ENCODE data around the gene TECPR2.

TECPR2 gene

DNA sequence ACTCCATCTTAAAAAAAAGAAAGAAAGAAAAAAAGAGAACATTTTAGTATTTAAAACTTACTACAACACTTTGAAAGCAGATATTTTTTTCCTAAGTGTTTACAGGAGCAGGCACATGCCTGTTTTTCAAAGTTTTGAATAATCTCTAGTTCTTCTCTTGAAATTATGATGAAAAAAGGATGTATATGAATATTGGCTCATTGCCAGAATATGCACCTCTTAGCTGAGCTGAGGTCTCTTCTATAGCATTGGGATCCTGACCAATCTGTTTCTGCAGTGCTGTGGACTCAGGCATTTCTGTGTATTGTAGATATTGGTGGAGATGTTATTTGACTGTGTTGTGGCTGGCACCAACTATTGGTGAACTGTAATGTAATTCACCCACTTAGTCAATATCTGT lies 15.0 kb downstream of the TECPR2 start:
- Mint-ChIP-seq H3K27ac (no peak overlapping the region), H3K4me1 (ENCODE audit: low read depth) (peaks cover 27% of the 10 kb centered on the region), H3K4me3 (no peak overlapping the region), H3K27me3 (no peaks in the 10 kb centered on the region), H3K36me3 (ENCODE audit: low read depth) (peaks cover 30% of the 10 kb centered on the region), H3K9me3 (no peaks in the 10 kb centered on the region)
- DNase-seq, result no peak

DNA sequence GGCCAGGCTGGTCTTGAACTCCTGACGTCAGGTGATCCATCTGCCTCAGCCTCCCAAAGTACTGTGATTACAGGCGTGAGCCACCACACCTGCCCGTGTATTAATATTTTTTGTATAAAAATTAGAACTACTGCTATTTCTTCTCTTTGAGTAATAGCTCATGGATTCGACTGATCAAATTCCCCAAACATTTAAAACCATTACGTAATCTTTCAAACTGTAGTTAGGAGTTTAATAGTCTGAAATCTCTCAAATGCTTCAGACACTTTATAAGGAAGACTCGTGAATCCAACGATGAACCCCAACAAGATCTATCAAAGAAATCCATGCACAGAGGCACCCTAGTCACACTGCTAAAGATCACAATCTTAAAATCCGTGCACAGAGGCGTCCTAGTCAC lies 16.1 kb downstream of the TECPR2 start:
- DNase-seq, result no peak
- Mint-ChIP-seq H3K27me3 (no peaks in the 10 kb centered on the region), H3K27ac (no peak overlapping the region), H3K4me1 (ENCODE audit: low read depth) (peaks cover 21% of the 10 kb centered on the region), H3K36me3 (ENCODE audit: low read depth) (peaks cover 30% of the 10 kb centered on the region), H3K4me3 (no peak overlapping the region), H3K9me3 (no peaks in the 10 kb centered on the region)

DNA sequence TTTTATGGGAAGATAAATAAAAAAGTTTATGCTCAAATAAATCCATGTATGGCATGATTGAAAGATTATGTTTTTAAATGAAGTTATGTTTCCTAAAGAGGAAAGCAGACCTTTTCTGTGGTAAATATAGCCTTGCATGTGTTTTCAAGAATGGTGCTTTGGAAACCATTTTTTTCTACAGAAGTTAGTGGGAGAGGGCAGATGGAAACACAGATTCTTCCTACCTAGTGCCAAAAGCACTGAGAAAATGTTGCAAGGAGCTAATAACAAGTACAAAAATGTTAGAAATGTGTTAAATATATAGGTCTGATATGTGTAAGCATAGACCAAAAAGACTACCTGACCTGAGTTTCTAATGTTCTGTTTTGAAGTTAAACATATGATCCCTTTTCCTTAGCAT lies 24.3 kb downstream of the TECPR2 start:
- no peaks in the 10 kb centered on the region for H3K9me3 Mint-ChIP-seq
- peaks cover 21% of the 10 kb centered on the region for H3K36me3 Mint-ChIP-seq (ENCODE audit: low read depth)
- H3K4me1 Mint-ChIP-seq (ENCODE audit: low read depth), result peaks cover under 1% of the 10 kb centered on the region
- H3K27ac Mint-ChIP-seq, result no peak overlapping the region
- no peak for DNase-seq
- H3K4me3 Mint-ChIP-seq, result no peak overlapping the region
- H3K27me3 Mint-ChIP-seq, result no peaks in the 10 kb centered on the region

DNA sequence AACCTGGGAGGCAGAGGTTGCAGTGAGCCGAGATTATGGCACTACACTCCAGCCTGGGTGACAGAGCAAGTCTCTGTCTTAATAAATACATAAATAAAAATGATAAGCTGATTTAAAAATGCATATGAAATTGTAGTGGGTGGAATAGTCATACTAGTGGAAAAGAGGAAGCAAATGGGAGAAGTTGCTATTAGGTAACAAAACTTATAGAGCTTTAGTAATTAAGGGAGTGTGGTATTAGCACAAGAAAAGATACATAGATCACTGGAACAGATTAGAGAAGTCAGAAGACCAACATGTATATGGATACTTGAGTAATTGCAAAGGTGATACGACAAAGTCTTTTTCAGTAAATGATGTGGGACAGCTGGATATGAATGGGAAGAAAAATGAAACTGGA lies 26.5 kb downstream of the TECPR2 start:
- no peak for DNase-seq
- Mint-ChIP-seq H3K4me1 (ENCODE audit: low read depth) (peaks cover 5% of the 10 kb centered on the region), H3K27me3 (no peaks in the 10 kb centered on the region), H3K9me3 (no peaks in the 10 kb centered on the region), H3K27ac (no peak overlapping the region), H3K36me3 (ENCODE audit: low read depth) (peaks cover 25% of the 10 kb centered on the region), H3K4me3 (no peak overlapping the region)

DNA sequence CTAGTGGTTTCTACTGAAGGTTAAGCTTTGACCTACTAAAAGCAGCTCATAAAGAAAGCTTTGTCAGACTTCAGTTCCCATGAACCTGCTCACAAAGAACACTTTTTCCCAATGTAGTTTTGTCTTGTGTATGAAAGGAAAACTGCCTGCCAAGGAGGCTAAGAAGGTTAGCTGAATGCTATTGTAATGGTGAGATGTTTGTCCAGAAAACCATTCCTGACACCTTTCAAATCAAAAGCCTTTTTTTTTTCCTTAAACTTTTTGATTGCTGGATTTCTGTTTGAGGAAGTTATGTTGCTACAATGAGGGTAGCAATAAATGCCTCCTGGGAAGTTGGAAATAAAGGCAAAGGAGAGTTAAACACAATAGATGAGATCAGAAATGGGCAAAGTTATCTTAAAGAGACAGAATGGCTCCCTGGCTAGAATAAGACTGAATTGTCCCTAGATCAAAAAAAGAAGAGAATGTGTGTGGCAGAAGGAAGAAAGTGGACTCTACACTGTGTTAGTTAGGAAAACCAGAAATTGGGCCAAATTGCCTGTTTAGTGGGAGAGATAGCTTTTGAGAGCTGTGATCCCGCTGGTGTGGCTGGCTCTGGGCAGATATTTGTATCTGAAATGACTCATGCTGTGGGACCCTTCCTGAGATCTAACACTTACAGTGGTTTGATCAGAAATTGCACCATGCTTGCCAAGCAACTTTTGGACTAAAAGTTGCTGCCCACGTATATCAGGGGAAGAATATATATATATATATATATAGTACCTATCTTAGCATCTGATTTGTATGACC lies 27.5 kb downstream of the TECPR2 start:
- H3K36me3 Mint-ChIP-seq (ENCODE audit: low read depth), result peaks cover 23% of the 10 kb centered on the region
- H3K27ac Mint-ChIP-seq, result no peak overlapping the region
- no peak overlapping the region for H3K4me3 Mint-ChIP-seq
- H3K4me1 Mint-ChIP-seq (ENCODE audit: low read depth), result peaks cover 14% of the 10 kb centered on the region
- H3K27me3 Mint-ChIP-seq, result no peaks in the 10 kb centered on the region
- DNase-seq, result no peak
- H3K9me3 Mint-ChIP-seq, result no peaks in the 10 kb centered on the region

DNA sequence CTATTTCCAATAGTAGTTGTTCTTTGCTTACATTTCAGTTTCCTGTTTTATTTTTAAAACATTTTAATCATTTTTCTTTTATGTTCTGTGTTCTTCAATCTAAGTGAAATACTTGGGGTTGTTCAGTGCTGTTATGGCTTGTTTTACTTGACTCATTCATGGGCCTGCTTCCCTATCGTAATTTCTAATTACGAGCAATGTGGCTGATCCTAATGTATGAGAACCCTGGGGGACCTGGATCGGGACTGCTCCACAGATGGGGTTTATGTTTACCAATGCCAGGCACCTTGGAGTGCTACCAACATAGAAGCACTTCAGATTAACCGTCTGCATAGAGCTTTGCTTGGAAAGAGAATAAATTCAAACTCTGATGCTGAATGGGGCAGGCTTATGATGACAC lies 29.8 kb downstream of the TECPR2 start:
- no peak overlapping the region for H3K27ac Mint-ChIP-seq
- no peaks in the 10 kb centered on the region for H3K27me3 Mint-ChIP-seq
- DNase-seq, result no peak
- peaks cover 14% of the 10 kb centered on the region for H3K4me1 Mint-ChIP-seq (ENCODE audit: low read depth)
- H3K4me3 Mint-ChIP-seq, result no peak overlapping the region
- no peaks in the 10 kb centered on the region for H3K9me3 Mint-ChIP-seq
- H3K36me3 Mint-ChIP-seq (ENCODE audit: low read depth), result peaks cover 23% of the 10 kb centered on the region

DNA sequence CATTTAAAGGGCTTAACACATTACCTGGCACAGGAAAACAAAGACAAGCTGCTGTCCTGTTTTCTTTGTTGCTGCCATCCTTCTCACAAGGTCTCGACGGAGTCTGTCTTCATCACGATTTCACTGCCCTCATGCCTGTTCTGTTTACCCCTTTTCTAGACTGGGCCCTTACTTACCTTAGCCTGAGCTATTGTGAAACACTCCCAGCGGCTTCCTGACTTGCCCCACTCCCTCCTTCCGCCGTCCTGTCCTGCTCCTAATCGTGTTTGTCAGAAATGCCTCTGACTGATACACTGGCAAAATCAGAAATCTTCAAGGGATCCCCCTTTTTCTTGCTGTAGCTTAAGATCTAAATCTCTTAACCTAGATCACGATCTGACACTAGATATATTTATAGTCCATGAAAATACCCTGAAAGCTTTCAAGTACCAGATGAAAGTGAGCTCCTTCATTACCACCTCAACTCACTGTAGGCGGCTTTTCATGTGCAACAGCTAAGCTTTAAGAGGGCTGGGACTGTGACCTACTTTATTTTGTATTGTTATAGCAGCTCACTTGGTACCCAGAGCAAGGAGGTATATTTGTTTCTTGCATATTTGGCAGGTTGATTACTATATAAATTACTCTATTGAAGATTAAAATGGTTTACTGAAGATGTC lies 32.1 kb downstream of the TECPR2 start:
- Mint-ChIP-seq H3K4me3 (peak overlapping the region; percentile 10), H3K4me1 (ENCODE audit: low read depth) (peaks cover 16% of the 10 kb centered on the region), H3K27me3 (no peaks in the 10 kb centered on the region), H3K9me3 (peaks cover 8% of the 10 kb centered on the region), H3K36me3 (ENCODE audit: low read depth) (peaks cover 36% of the 10 kb centered on the region), H3K27ac (peak overlapping the region; percentile 80)
- no peak for DNase-seq

DNA sequence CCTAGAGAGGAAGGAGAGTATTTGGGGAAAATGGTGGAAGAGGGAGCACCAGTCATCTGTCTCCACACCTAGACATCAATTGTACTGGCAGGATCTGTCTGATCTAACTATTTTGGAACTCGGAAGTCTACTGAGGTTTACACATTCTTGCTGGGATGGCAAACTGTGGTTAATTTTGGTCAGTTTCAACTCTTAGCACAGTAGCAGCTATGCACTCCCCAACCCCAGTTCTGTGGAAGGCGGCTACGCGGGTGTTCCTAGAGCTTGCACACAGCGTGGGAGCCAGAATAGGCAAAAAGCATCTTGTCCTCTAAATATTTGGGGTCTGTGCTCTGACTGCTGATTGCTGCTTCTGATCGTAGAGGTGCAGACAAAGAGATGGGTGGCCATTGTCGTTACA lies 33.8 kb downstream of the TECPR2 start:
- DNase-seq, result no peak
- H3K4me1 Mint-ChIP-seq (ENCODE audit: low read depth), result peaks cover 16% of the 10 kb centered on the region
- H3K27ac Mint-ChIP-seq, result no peak overlapping the region
- H3K27me3 Mint-ChIP-seq, result no peaks in the 10 kb centered on the region
- peaks cover 8% of the 10 kb centered on the region for H3K9me3 Mint-ChIP-seq
- peaks cover 35% of the 10 kb centered on the region for H3K36me3 Mint-ChIP-seq (ENCODE audit: low read depth)
- H3K4me3 Mint-ChIP-seq, result no peak overlapping the region

DNA sequence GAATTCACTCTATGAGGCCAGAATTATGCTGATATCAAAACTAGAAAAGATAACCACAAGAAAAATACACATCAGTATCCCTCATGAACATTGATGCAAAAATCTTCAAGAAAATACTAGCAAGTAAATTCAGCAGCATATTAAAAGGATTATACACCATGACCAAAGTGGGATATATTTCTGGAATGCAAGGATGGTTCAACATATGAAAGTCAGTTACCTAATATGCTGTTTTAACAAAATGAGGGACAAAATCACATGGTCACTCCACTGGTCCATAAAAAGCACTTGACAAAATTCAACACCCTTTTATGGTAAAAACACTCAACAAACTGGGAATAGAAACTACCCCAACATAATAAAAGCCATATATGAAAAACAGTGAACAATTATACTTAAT lies 40.3 kb downstream of the TECPR2 start:
- Mint-ChIP-seq H3K9me3 (peaks cover 28% of the 10 kb centered on the region), H3K4me1 (ENCODE audit: low read depth) (peaks cover 3% of the 10 kb centered on the region), H3K36me3 (ENCODE audit: low read depth) (peaks cover 37% of the 10 kb centered on the region), H3K27ac (no peak overlapping the region), H3K4me3 (no peak overlapping the region), H3K27me3 (no peaks in the 10 kb centered on the region)
- DNase-seq, result no peak

DNA sequence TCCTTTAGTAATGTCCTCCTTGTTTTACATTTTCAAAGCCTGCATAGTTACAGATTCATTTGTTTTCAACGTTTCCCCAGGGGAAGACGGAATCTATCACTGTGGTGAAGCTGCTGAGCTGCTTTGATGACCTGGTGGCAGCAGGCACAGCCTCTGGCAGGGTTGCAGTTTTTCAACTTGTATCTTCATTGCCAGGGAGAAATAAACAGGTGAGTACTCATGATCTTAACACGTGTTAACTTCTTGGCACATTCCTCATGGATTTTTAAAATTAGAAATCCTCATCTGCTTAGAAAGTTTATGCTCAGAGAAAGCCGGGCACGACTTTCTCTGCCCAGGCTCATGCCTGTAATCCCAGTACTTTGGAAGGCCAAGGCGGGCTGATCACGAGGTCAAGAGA lies 44.5 kb downstream of the TECPR2 start:
- Mint-ChIP-seq H3K4me1 (ENCODE audit: low read depth) (peaks cover 5% of the 10 kb centered on the region), H3K27ac (no peak overlapping the region), H3K9me3 (peaks cover 15% of the 10 kb centered on the region), H3K4me3 (no peak overlapping the region), H3K27me3 (no peaks in the 10 kb centered on the region), H3K36me3 (ENCODE audit: low read depth) (peaks cover 41% of the 10 kb centered on the region)
- DNase-seq, result no peak

DNA sequence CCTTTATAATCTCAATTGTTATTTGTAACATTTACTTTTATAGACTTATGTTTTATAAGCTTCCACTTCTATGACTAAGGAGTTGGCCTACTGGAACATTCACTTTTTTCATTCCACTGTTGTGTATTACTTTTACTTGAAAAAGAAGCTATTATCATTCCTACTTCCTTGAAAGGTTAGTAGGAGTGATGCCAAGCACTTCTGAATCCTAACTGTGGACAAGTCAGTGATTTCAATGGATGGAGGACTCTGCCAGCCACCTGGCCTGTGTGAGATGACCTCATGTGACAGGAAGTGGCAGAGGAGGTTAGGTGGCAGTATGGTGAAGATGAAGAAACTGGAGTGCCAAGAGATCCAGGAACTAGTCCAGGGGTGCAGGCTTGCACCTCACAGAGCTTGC lies 46.0 kb downstream of the TECPR2 start:
- peaks cover 27% of the 10 kb centered on the region for H3K36me3 Mint-ChIP-seq (ENCODE audit: low read depth)
- peaks cover 2% of the 10 kb centered on the region for H3K9me3 Mint-ChIP-seq
- peaks cover 5% of the 10 kb centered on the region for H3K4me1 Mint-ChIP-seq (ENCODE audit: low read depth)
- H3K27me3 Mint-ChIP-seq, result no peaks in the 10 kb centered on the region
- H3K4me3 Mint-ChIP-seq, result no peak overlapping the region
- DNase-seq, result no peak
- no peak overlapping the region for H3K27ac Mint-ChIP-seq

DNA sequence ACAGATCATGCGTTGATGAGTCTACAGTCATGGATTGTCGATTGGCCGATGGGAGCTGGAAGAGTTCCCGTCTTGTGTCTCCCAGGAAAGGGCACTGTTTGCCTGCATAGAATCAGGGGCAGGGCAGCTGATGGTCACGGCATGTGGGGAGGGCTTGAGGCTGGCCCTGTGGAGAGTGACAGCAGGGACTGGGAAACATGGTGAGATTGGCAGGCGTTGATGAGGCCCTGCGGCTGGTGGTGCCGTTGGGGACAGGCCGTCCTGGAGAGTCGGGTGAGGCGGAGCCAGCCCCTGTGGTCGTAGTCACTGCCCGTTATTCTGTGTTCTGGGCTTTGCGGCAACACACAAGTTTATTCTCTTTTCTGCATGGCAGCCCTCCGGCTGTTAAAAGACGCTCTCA lies 52.9 kb downstream of the TECPR2 start:
- Mint-ChIP-seq H3K27ac (no peak overlapping the region), H3K36me3 (ENCODE audit: low read depth) (peaks cover 11% of the 10 kb centered on the region), H3K4me3 (no peak overlapping the region)

DNA sequence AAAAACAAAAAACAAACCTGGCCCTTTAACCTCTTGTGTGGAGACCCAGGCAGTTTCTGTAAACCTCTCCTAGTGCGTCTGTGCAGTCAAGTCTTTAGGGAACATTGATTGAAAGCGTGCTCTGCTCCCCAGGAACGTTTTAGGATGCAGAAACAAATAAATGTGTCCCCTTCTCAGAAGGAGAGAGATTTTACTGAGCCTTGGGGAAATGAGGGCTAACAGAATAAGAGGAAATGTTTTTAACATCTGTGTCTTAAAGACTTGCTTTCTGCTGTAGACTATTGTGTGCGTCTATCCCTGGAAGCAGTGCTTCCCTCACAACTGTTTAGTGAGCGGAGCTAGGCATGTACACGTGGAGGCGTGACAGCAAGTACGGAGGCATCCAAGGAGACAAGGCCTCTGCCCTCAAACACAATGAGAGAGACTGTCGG lies 54.3 kb downstream of the TECPR2 start:
- H3K27ac Mint-ChIP-seq, result peak overlapping the region; percentile 20
- no peaks in the 10 kb centered on the region for H3K4me1 Mint-ChIP-seq (ENCODE audit: low read depth)
- DNase-seq, result no peak
- H3K36me3 Mint-ChIP-seq (ENCODE audit: low read depth), result peaks cover 8% of the 10 kb centered on the region
- no peaks in the 10 kb centered on the region for H3K9me3 Mint-ChIP-seq
- no peak overlapping the region for H3K4me3 Mint-ChIP-seq
- H3K27me3 Mint-ChIP-seq, result no peaks in the 10 kb centered on the region

More for the DNA sequence above, 52.9 kb downstream of the TECPR2 start:
- Mint-ChIP-seq H3K4me1 (ENCODE audit: low read depth) (no peaks in the 10 kb centered on the region), H3K9me3 (no peaks in the 10 kb centered on the region), H3K27me3 (no peaks in the 10 kb centered on the region)
- no peak for DNase-seq

DNA sequence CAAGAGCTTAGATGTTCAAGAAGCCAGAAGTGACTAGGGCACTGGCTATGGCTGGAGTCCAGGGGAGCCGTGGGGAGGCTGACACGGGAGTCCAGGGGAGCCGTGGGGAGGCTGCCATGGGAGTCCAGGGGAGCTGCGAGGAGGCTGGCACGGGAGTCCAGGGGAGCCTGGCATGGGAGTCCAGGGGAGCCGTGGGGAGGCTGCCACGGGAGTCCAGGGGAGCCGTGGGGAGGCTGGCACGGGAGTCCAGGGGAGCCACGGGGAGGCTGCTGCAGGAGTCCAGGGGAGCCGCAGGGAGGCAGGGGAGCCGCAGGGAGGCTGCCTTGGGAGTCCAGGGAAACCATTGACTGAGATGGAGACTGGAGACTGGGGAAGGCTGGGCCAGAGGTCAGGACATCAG lies 54.9 kb downstream of the TECPR2 start:
- H3K4me1 Mint-ChIP-seq (ENCODE audit: low read depth), result no peaks in the 10 kb centered on the region
- H3K9me3 Mint-ChIP-seq, result no peaks in the 10 kb centered on the region
- no peaks in the 10 kb centered on the region for H3K27me3 Mint-ChIP-seq
- no peak overlapping the region for H3K4me3 Mint-ChIP-seq
- peaks cover 8% of the 10 kb centered on the region for H3K36me3 Mint-ChIP-seq (ENCODE audit: low read depth)
- DNase-seq, result no peak
- H3K27ac Mint-ChIP-seq, result no peak overlapping the region

DNA sequence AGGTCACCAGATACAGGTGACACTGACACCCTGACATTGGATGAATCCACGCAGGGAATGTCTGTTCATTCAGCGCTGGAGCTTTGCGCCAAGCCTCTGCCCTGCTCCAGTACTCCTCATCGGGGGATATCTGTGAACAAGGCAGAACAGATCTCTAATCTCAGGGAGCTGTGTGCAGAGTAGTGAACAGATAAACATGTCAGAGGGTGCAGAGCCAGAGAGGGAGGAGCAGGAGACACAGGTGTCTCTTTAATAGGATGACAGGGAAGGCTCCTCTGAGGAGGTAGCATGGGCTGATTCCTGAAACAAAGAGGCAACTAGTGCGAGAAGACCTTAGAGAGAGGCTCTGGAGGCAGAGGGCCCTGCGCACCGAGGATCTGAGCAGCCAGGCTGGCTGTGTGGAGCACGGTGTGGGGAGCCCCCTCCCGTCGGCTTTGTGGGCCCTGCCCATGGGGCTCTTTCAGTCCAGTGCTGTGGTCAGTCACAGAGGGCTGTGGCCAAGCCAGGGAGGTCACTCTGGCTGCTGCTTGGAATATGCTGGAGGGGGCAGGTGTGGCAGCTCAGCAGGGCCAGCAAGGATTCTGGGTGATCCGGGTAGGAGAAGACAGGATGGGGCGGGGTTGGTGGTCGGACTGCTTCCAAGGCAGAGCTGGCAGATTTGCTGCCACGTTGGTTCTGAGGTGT lies 55.6 kb downstream of the TECPR2 start:
- DNase-seq, result no peak
- Mint-ChIP-seq H3K9me3 (no peaks in the 10 kb centered on the region), H3K27ac (peak overlapping the region; percentile 1), H3K36me3 (ENCODE audit: low read depth) (peaks cover 8% of the 10 kb centered on the region), H3K4me3 (no peak overlapping the region), H3K4me1 (ENCODE audit: low read depth) (no peaks in the 10 kb centered on the region), H3K27me3 (no peaks in the 10 kb centered on the region)
